Ovary (tissue), 3 donors: Measurements from ENCODE around the gene NBEA.

Experiments used
- EP300 ChIP-seq: sonication (generic); formaldehyde crosslinking; IDR thresholded peaks from one replicate; pipeline ENCODE4 v1.6.1; 2017; ENCODE audit warnings: antibody characterized with exemption
- POLR2A ChIP-seq: fragments of 450-650 bp; IDR thresholded peaks from one replicate; pipeline ENCODE4 v1.6.1; 2017; ENCODE audit warnings: antibody characterized with exemption, mild to moderate bottlenecking, moderate library complexity
- TF ChIP-seq, protein P1 (sequence below), 3 donors: fragments of 450-650 bp in 2 of 3; fragments of 200-600 bp in 1 of 3; IDR thresholded peaks; one replicate each; pipeline versions ENCODE4 v1.5.1 to v1.8.0; 2016 to 2022; ENCODE audit warnings: antibody characterized with exemption in 3 of 3, mild to moderate bottlenecking in 1 of 3
- donor health status: DM: no; HTN: no; CAD: no.

DNA sequence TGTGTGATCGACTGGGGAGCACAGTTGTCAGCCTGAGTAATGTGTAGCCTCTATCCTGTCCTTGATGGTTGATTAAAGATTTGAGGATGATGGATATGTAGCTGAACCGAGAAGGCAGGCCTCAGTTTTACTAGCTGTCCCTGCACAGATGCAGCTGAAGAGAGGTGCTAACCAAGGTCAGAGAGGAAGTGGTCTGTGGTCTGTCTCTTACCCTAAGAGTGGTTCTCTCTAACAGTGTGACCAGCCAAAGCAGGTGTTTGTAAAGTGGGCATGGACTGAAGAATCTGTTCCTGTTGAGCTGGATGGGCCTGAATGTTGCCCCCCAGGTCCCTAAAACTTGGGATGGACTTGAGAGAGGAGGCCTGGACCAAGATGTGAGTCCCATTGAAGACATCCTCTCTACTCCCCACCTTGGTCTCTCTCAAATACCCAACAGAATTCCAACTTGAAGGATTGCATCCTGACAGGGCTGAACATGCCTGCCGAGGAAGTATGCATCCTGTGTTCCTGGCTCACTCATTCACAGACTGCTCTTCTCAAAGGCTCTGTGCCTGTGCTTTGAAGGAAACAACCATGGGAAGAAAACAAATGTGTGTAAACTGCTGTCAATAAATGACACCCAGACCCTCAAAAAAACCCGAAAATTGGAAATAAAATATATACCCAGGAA is 310.6 kb downstream of the NBEA start:
- TF ChIP-seq, protein P1, sequence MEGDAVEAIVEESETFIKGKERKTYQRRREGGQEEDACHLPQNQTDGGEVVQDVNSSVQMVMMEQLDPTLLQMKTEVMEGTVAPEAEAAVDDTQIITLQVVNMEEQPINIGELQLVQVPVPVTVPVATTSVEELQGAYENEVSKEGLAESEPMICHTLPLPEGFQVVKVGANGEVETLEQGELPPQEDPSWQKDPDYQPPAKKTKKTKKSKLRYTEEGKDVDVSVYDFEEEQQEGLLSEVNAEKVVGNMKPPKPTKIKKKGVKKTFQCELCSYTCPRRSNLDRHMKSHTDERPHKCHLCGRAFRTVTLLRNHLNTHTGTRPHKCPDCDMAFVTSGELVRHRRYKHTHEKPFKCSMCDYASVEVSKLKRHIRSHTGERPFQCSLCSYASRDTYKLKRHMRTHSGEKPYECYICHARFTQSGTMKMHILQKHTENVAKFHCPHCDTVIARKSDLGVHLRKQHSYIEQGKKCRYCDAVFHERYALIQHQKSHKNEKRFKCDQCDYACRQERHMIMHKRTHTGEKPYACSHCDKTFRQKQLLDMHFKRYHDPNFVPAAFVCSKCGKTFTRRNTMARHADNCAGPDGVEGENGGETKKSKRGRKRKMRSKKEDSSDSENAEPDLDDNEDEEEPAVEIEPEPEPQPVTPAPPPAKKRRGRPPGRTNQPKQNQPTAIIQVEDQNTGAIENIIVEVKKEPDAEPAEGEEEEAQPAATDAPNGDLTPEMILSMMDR (IDR thresholded peaks at IDR 0.05) = no peak
- TF ChIP-seq EP300 (no peak), POLR2A (no peak)
